Measurements from ENCODE around the gene PAGE2. TPM values are rescaled to one million over a fixed set of nuclear protein-coding genes. Genes with fewer than 3 reads are reported as not detected.

Gene PAGE2
- total RNA-seq (2021; ENCODE audit: unreplicated experiment) (not detected), Bru-seq, nascent RNA (percentile 15 among the genes with signal in this experiment), BruChase-seq, experiment 1, labeled RNA remaining after a 6-hour chase (percentile 22 among the genes with signal in this experiment), BruChase-seq, experiment 2, labeled RNA remaining after a 2-hour chase (percentile 30 among the genes with signal in this experiment)
- polyA plus RNA-seq (2012) = not detected in 2 replicates
- long read RNA-seq = 0 reads

- Histone ChIP-seq H3K27ac (ENCODE audit: low read depth, low read length) (no peak within 1 kb of the TSS), H3K36me3 (ENCODE audit: control insufficient read depth in 1 of 2, insufficient read depth in 2 of 2, low read length in 2 of 2) (no peaks in the 10 kb centered on the region), H3K9me3 (ENCODE audit: control insufficient read depth in 1 of 2, insufficient read depth in 1 of 2, low read depth in 1 of 2, low read length in 2 of 2) (no peaks in the 10 kb centered on the region), H3K79me2 (ENCODE audit: insufficient read depth, low read length) (no peaks in the 10 kb centered on the region), H3K9ac (ENCODE audit: low read length) (no peak within 1 kb of the TSS), H2AFZ (ENCODE audit: low read depth, low read length, poor library complexity, severe bottlenecking) (no peak within 1 kb of the TSS), H3K27me3 (ENCODE audit: insufficient read depth, low read length) (no peaks in the 10 kb centered on the region), H4K20me1 (ENCODE audit: insufficient read depth) (no peaks in the 10 kb centered on the region), H3K4me2 (ENCODE audit: low read length) (no peak within 1 kb of the TSS), H3K4me1 (ENCODE audit: control insufficient read depth in 1 of 2, insufficient read depth in 2 of 2, low read length in 2 of 2) (no peaks in the 10 kb centered on the region), H3K4me3 (replicated peaks in 1 of 2; ENCODE audit: low read depth in 1 of 2, low read length in 2 of 2) (no peak within 1 kb of the TSS), H3K9me2 (ENCODE audit: insufficient read depth) (no peaks in the 10 kb centered on the region)
- no TSS peak for BruUV-seq (replicated peaks)
- intact Hi-C loops (cut with micrococcal nuclease) = no loop called here
- TF ChIP-seq EGR1 (IDR thresholded peaks at IDR 0.05; ENCODE audit: low read depth) (no peak), CEBPB (IDR thresholded peaks at IDR 0.05; ENCODE audit: low read depth) (no peak), SRF (IDR thresholded peaks at IDR 0.05; ENCODE audit: low read depth) (no peak), ATF3 (IDR thresholded peaks at IDR 0.05) (no peak), ZFX (IDR thresholded peaks at IDR 0.05) (no peak), YY1 (IDR thresholded peaks at IDR 0.05; ENCODE audit: extremely low read depth, insufficient replicate concordance, low read depth, low read length) (no peak), JUND (IDR thresholded peaks at IDR 0.05) (no peak), ZNF274 (IDR thresholded peaks at IDR 0.05; ENCODE audit: low read depth, low read length) (no peak), REST (IDR thresholded peaks at IDR 0.05; ENCODE audit: low read depth) (no peak), ELF1 (IDR thresholded peaks at IDR 0.05; ENCODE audit: borderline replicate concordance, low read depth) (no peak), CTCF (IDR thresholded peaks at IDR 0.05 in 2 of 3, conservative IDR thresholded peaks at IDR 0.05 in 1 of 3; ENCODE audit: borderline replicate concordance in 1 of 3, insufficient read depth in 1 of 3, low read depth in 2 of 3, low read length in 2 of 3) (no peak), POLR2A (IDR thresholded peaks at IDR 0.05; ENCODE audit: borderline replicate concordance, extremely low read depth, insufficient read depth, insufficient read length) (no peak), EZH2 (IDR thresholded peaks at IDR 0.05) (no peak), EZH2phosphoT487 (IDR thresholded peaks at IDR 0.05; ENCODE audit: borderline replicate concordance) (no peak), SP1 (IDR thresholded peaks at IDR 0.05; ENCODE audit: low read depth) (no peak), MAX (IDR thresholded peaks at IDR 0.05) (no peak)
- ChIA-PET CTCF (no interaction called here), POLR2A (no interaction called here), RAD21 (ENCODE audit: low non-redundant PET in 1 of 2, low total read pairs in 2 of 2, uncharacterized antibody in 2 of 2, unreplicated experiment in 2 of 2) (no interaction called here)
- DNase-seq (ENCODE audit: low read depth, low spot score) (no peak), ATAC-seq (no peak)
Observed at GRCh38 chrX:55088795-55089489, at the start of gene PAGE2. TSS of gene PAGE2 (plus strand) at chrX:55089018. CDS start at chrX:55090021, 1,003 bp downstream.
